GM19043 (cell line): ENCODE measurements around the gene IL4.
A peak's percentile ranks its signal among the peaks of the same experiment; 100 is the strongest.
"Not testable (repeated sequence)": the region's sequence is repeated elsewhere in the genome, so short reads cannot be mapped to it uniquely, and the experiment has no call there.

Source experiments
- ATAC-seq: cut with Tn5 transposase; IDR thresholded peaks from one replicate; pipeline ENCODE4 v1.9.1; 2021; ENCODE audit warnings: low read depth; ENCODE audit not compliant: unreplicated experiment

IL4 gene

GRCh38 chr5:132688536-132689339, 14.9 kb downstream of the IL4 start:
- ATAC-seq, result peak; percentile 43

- ATAC-seq, result no peak
Measured at GRCh38 chr5:132689513-132689912, 15.7 kb downstream of the IL4 start.

- no peak for ATAC-seq
Measured at GRCh38 chr5:132690156-132690555, 16.4 kb downstream of the IL4 start.

GRCh38 chr5:132691755-132692631, 18.2 kb downstream of the IL4 start:
- not testable (repeated sequence) for ATAC-seq

GRCh38 chr5:132692632-132692967, 18.8 kb downstream of the IL4 start:
- no peak for ATAC-seq

- ATAC-seq, result no peak
Measured at GRCh38 chr5:132695956-132696355, 22.2 kb downstream of the IL4 start.

- ATAC-seq, result no peak
Measured at GRCh38 chr5:132704875-132705274, 31.1 kb downstream of the IL4 start.

- no peak for ATAC-seq
Measured at GRCh38 chr5:132708645-132709044, 34.9 kb downstream of the IL4 start.

GRCh38 chr5:132714456-132715307, 40.9 kb downstream of the IL4 start:
- ATAC-seq, result no peak

GRCh38 chr5:132718544-132719312, 44.9 kb downstream of the IL4 start:
- ATAC-seq, result no peak

- ATAC-seq, result no peak
Measured at GRCh38 chr5:132725745-132726144, 52.0 kb downstream of the IL4 start.

- no peak for ATAC-seq
Measured at GRCh38 chr5:132729896-132730295, 56.1 kb downstream of the IL4 start.
